CD4-positive, alpha-beta T cell (primary cell): ENCODE measurements around the gene ADCY2. TPM values are rescaled to one million over a fixed set of nuclear protein-coding genes. Genes with fewer than 3 reads are reported as not detected.

Experiments used
- ATAC-seq: fragments of 200-7000 bp; cut with Tn5 transposase; one replicate; pipeline ENCODE4 v1.10.0; 2022; ENCODE audit warnings: mild to moderate bottlenecking; ENCODE audit not compliant: poor library complexity
- CTCF ChIA-PET: fragments of 350-600 bp; sonication (Branson Sonifier 250); formaldehyde crosslinking; loops from one replicate; lab custom pipeline; 2021; ENCODE audit warnings: antibody characterized with exemption, inconsistent platforms; lab: Charles Lee
- POLR2A ChIA-PET: fragments of 350-600 bp; sonication (Branson Sonifier 250); formaldehyde crosslinking; loops from one replicate; lab custom pipeline; 2021; ENCODE audit warnings: antibody characterized with exemption, inconsistent platforms; lab: Charles Lee
- DNase-seq, 14 experiments: peaks; one replicate each; pipeline ENCODE4 v3.0.0-alpha.2; 2013 to 2020; ENCODE audit warnings: mixed read lengths in 2 of 14
- H3K27ac ChIP-seq, 2 donors: one replicate each; pipeline versions ENCODE4 v1.5.1 to v1.7.0; 2013; ENCODE audit warnings: low read length in 2 of 2, low read depth in 1 of 2, mild to moderate bottlenecking in 1 of 2
- H3K27me3 ChIP-seq, 2 experiments: 1 replicate in 1 of 2; 2 replicates in 1 of 2; pipeline versions ENCODE4 v1.6.1 to v1.7.0; 2013; ENCODE audit warnings: low read length in 2 of 2, control low read depth in 1 of 2, mild to moderate bottlenecking in 1 of 2, moderate library complexity in 1 of 2; ENCODE audit not compliant: insufficient read depth in 2 of 2, control insufficient read depth in 1 of 2
- H3K36me3 ChIP-seq: one replicate; pipeline ENCODE4 v1.6.1; 2013; ENCODE audit warnings: low read length, control low read depth; ENCODE audit not compliant: insufficient read depth
- H3K4me1 ChIP-seq: one replicate; pipeline ENCODE4 v1.6.1; 2013; ENCODE audit warnings: low read length, control low read depth; ENCODE audit not compliant: insufficient read depth
- H3K4me3 ChIP-seq: one replicate; pipeline ENCODE4 v1.5.1; 2013; ENCODE audit warnings: mild to moderate bottlenecking, low read length, moderate library complexity
- H3K9me3 ChIP-seq, 2 experiments: 1 replicate in 1 of 2; 2 replicates in 1 of 2; pipeline versions ENCODE4 v1.6.1 to v1.7.0; 2013; ENCODE audit warnings: low read length in 2 of 2, mild to moderate bottlenecking in 2 of 2, control low read depth in 1 of 2, moderate library complexity in 1 of 2; ENCODE audit not compliant: control insufficient read depth in 1 of 2, insufficient read depth in 1 of 2
- H3K27ac Mint-ChIP-seq: one replicate; pipeline ENCODE4 v1.8.0; 2020; ENCODE audit warnings: mixed read lengths
- H3K27me3 Mint-ChIP-seq: one replicate; pipeline ENCODE4 v1.8.0; 2021; ENCODE audit warnings: mixed read lengths
- H3K36me3 Mint-ChIP-seq: one replicate; pipeline ENCODE4 v1.8.0; 2021; ENCODE audit warnings: low read depth, mixed read lengths
- H3K4me1 Mint-ChIP-seq: one replicate; pipeline ENCODE4 v1.8.0; 2021; ENCODE audit warnings: low read depth, mixed read lengths
- H3K4me3 Mint-ChIP-seq: one replicate; pipeline ENCODE4 v1.8.0; 2020; ENCODE audit warnings: mild to moderate bottlenecking, mixed read lengths
- H3K9me3 Mint-ChIP-seq: one replicate; pipeline ENCODE4 v1.8.0; 2020; ENCODE audit warnings: mixed read lengths
- CTCF ChIP-seq: fragments of 200-600 bp; IDR thresholded peaks from one replicate; pipeline ENCODE4 v1.8.0; 2022; ENCODE audit warnings: antibody characterized with exemption, mild to moderate bottlenecking
- intact Hi-C, 2 experiments: fragments of 100-400 bp; cut with DNase I in 1 of 2; cut with micrococcal nuclease in 1 of 2; formaldehyde crosslinking; loops; one replicate each; pipeline versions ENCODE4 v1.15.1 to v1.9.0; 2023 to 2025; cut with DNase I, micrococcal nuclease
- total RNA-seq, 174 experiments: library from RNA in 2 of 174; stranded (reverse) in 2 of 174; gene quantifications; one replicate each; pipeline ENCODE4 v1.2.3 and lab custom pipeline; 2021 to 2026

ADCY2 gene
- total RNA-seq, 2 experiments from 2014 or later, result not detected

- intact Hi-C loops, result no loop called here
- Mint-ChIP-seq H3K4me1 (no peaks in the 10 kb centered on the region), H3K27ac (no peak overlapping the region), H3K4me3 (no peak overlapping the region), H3K27me3 (no peaks in the 10 kb centered on the region), H3K36me3 (no peaks in the 10 kb centered on the region), H3K9me3 (peaks cover 2% of the 10 kb centered on the region)
- ChIA-PET CTCF (no interaction called here), POLR2A (no interaction called here)
- Histone ChIP-seq H3K27me3 (no peaks in the 10 kb centered on the region), H3K9me3 (peaks cover 0 to 4% of the 10 kb centered on the region in 2 experiments), H3K36me3 (no peaks in the 10 kb centered on the region), H3K4me1 (no peaks in the 10 kb centered on the region), H3K27ac (no peak overlapping the region), H3K4me3 (no peak overlapping the region)
- DNase-seq (no peak), ATAC-seq (no peak)
- TF ChIP-seq CTCF, result no peak
Measured at GRCh38 chr5:7529880-7530279, 133.9 kb downstream of the ADCY2 start.

- Histone ChIP-seq H3K4me3 (no peak overlapping the region), H3K27me3 (no peaks in the 10 kb centered on the region), H3K9me3 (peaks cover 0 to 4% of the 10 kb centered on the region in 2 experiments), H3K27ac (no peak overlapping the region), H3K36me3 (no peaks in the 10 kb centered on the region), H3K4me1 (no peaks in the 10 kb centered on the region)
- H3K4me1 Mint-ChIP-seq, result no peaks in the 10 kb centered on the region
- no peak for ATAC-seq
- no peak overlapping the region for H3K4me3 Mint-ChIP-seq
- CTCF ChIA-PET, result no interaction called here
- POLR2A ChIA-PET, result no interaction called here
- TF ChIP-seq CTCF, result no peak
- peaks cover 2% of the 10 kb centered on the region for H3K9me3 Mint-ChIP-seq
- H3K36me3 Mint-ChIP-seq, result no peaks in the 10 kb centered on the region
- intact Hi-C loops, result no loop called here
- H3K27me3 Mint-ChIP-seq, result no peaks in the 10 kb centered on the region
- no peak for DNase-seq
- no peak overlapping the region for H3K27ac Mint-ChIP-seq
Measured at GRCh38 chr5:7533941-7534340, 138.0 kb downstream of the ADCY2 start.

GRCh38 chr5:7534505-7534904 lies 138.6 kb downstream of the ADCY2 start:
- Mint-ChIP-seq H3K4me1 (no peaks in the 10 kb centered on the region), H3K27ac (no peak overlapping the region), H3K4me3 (no peak overlapping the region), H3K36me3 (no peaks in the 10 kb centered on the region), H3K9me3 (peaks cover 2% of the 10 kb centered on the region), H3K27me3 (no peaks in the 10 kb centered on the region)
- Histone ChIP-seq H3K4me3 (no peak overlapping the region), H3K9me3 (peaks cover 0 to 4% of the 10 kb centered on the region in 2 experiments), H3K27ac (no peak overlapping the region), H3K4me1 (no peaks in the 10 kb centered on the region), H3K36me3 (no peaks in the 10 kb centered on the region), H3K27me3 (no peaks in the 10 kb centered on the region)
- DNase-seq (no peak), ATAC-seq (no peak)
- intact Hi-C loops, result no loop called here
- TF ChIP-seq CTCF, result no peak
- ChIA-PET POLR2A (no interaction called here), CTCF (no interaction called here)
